Left ventricle myocardium inferior (tissue), 1 donor: ENCODE measurements around the gene NRP2. TPM values are rescaled to one million over a fixed set of nuclear protein-coding genes. Genes with fewer than 3 reads are reported as not detected.

Experiments used
- DNase-seq: peaks from one replicate; pipeline ENCODE4 v3.0.0-alpha.2; 2020
- H3K27ac ChIP-seq: fragments of 200-600 bp; replicated peaks from 2 replicates; pipeline ENCODE4 v1.8.0; 2021
- H3K27me3 ChIP-seq: fragments of 200-600 bp; 2 replicates; pipeline ENCODE4 v1.8.0; 2021; ENCODE audit warnings: low read depth
- H3K36me3 ChIP-seq: fragments of 200-600 bp; 2 replicates; pipeline ENCODE4 v1.8.0; 2021
- H3K4me1 ChIP-seq: fragments of 200-600 bp; 2 replicates; pipeline ENCODE4 v1.8.0; 2021
- H3K4me3 ChIP-seq: fragments of 200-600 bp; 2 replicates; pipeline ENCODE4 v1.8.0; 2021; ENCODE audit warnings: mild to moderate bottlenecking, moderate library complexity
- H3K9me3 ChIP-seq: fragments of 200-600 bp; replicated peaks from 2 replicates; pipeline ENCODE4 v1.8.0; 2021
- CTCF ChIP-seq: fragments of 200-600 bp; IDR thresholded peaks from 2 replicates; pipeline ENCODE4 v1.8.0; 2021; ENCODE audit warnings: antibody characterized with exemption, mild to moderate bottlenecking, borderline replicate concordance
- intact Hi-C: fragments of 100-400 bp; cut with micrococcal nuclease; formaldehyde crosslinking; loops from one replicate; pipeline ENCODE4 v1.11.0; 2022
- total RNA-seq: library from RNA; stranded (reverse); fragmentation: NEBNext Ultra II Directional; extraction: Animal tissue kit (Norgen Biotek cat#: 25700); gene quantifications from one replicate; pipeline ENCODE4 v1.2.1, GENCODE V29; 2021
- donor health status: DM: no; HTN: yes; CAD: no; lungs with severe emphysema.

The NRP2 gene
- total RNA-seq, 1 donor from 2014 or later, result 7.6 TPM

- Histone ChIP-seq H3K36me3 (no peaks in the 10 kb centered on the region), H3K4me1 (peaks cover 19% of the 10 kb centered on the region), H3K27ac (no peak overlapping the region), H3K27me3 (peaks cover 30% of the 10 kb centered on the region), H3K4me3 (no peak overlapping the region), H3K9me3 (no peaks in the 10 kb centered on the region)
- TF ChIP-seq CTCF, result no peak
- intact Hi-C loops, result no loop called here
- no peak for DNase-seq
These were observed 88.7 kb downstream of the NRP2 start for GRCh38 chr2:205771031-205771430.

- intact Hi-C loops, result no loop called here
- TF ChIP-seq CTCF, result no peak
- Histone ChIP-seq H3K36me3 (no peaks in the 10 kb centered on the region), H3K27me3 (peaks cover 31% of the 10 kb centered on the region), H3K4me3 (no peak overlapping the region), H3K27ac (no peak overlapping the region), H3K4me1 (peaks cover 19% of the 10 kb centered on the region), H3K9me3 (no peaks in the 10 kb centered on the region)
- DNase-seq, result no peak
These were observed 89.4 kb downstream of the NRP2 start for GRCh38 chr2:205771666-205772065.

GRCh38 chr2:205772983-205773382 is 90.7 kb downstream of the NRP2 start:
- Histone ChIP-seq H3K36me3 (no peaks in the 10 kb centered on the region), H3K27ac (no peak overlapping the region), H3K4me1 (peaks cover 7% of the 10 kb centered on the region), H3K9me3 (no peaks in the 10 kb centered on the region), H3K4me3 (no peak overlapping the region), H3K27me3 (peaks cover 32% of the 10 kb centered on the region)
- DNase-seq, result no peak
- intact Hi-C loops, result no loop called here
- no peak for TF ChIP-seq CTCF

GRCh38 chr2:205773989-205774388 is 91.7 kb downstream of the NRP2 start:
- H3K9me3 ChIP-seq, result no peaks in the 10 kb centered on the region
- no peaks in the 10 kb centered on the region for H3K4me1 ChIP-seq
- peaks cover 32% of the 10 kb centered on the region for H3K27me3 ChIP-seq
- intact Hi-C loops, result no loop called here
- no peak overlapping the region for H3K4me3 ChIP-seq
- DNase-seq, result no peak
- H3K36me3 ChIP-seq, result no peaks in the 10 kb centered on the region
- no peak overlapping the region for H3K27ac ChIP-seq
- TF ChIP-seq CTCF, result no peak

- H3K27ac ChIP-seq, result no peak overlapping the region
- TF ChIP-seq CTCF, result no peak
- H3K27me3 ChIP-seq, result peaks cover 32% of the 10 kb centered on the region
- H3K9me3 ChIP-seq, result no peaks in the 10 kb centered on the region
- no peaks in the 10 kb centered on the region for H3K36me3 ChIP-seq
- H3K4me3 ChIP-seq, result no peak overlapping the region
- no peak for DNase-seq
- no peaks in the 10 kb centered on the region for H3K4me1 ChIP-seq
- intact Hi-C loops, result no loop called here
These were observed 93.0 kb downstream of the NRP2 start for GRCh38 chr2:205775097-205775877.
